Ishikawa (cell line): ENCODE measurements around the gene COG1.

Experiments
- EP300 ChIP-seq: IDR thresholded peaks from 2 replicates; pipeline ENCODE4 v1.6.1; 2012; ENCODE audit warnings: borderline replicate concordance
- TAF1 ChIP-seq: IDR thresholded peaks from 2 replicates; pipeline ENCODE4 v1.6.1; 2012; ENCODE audit warnings: low read depth, mild to moderate bottlenecking
- TCF12 ChIP-seq: IDR thresholded peaks from 2 replicates; pipeline ENCODE4 v1.6.1; 2012; ENCODE audit warnings: low read depth
- ZBTB7A ChIP-seq: IDR thresholded peaks from 2 replicates; pipeline ENCODE4 v1.6.1; 2012; ENCODE audit warnings: low read depth
- TF ChIP-seq, protein P1 (sequence below): IDR thresholded peaks from 2 replicates; pipeline ENCODE4 v1.6.1; 2012; ENCODE audit warnings: low read depth, mild to moderate bottlenecking

- TF ChIP-seq, protein P1, sequence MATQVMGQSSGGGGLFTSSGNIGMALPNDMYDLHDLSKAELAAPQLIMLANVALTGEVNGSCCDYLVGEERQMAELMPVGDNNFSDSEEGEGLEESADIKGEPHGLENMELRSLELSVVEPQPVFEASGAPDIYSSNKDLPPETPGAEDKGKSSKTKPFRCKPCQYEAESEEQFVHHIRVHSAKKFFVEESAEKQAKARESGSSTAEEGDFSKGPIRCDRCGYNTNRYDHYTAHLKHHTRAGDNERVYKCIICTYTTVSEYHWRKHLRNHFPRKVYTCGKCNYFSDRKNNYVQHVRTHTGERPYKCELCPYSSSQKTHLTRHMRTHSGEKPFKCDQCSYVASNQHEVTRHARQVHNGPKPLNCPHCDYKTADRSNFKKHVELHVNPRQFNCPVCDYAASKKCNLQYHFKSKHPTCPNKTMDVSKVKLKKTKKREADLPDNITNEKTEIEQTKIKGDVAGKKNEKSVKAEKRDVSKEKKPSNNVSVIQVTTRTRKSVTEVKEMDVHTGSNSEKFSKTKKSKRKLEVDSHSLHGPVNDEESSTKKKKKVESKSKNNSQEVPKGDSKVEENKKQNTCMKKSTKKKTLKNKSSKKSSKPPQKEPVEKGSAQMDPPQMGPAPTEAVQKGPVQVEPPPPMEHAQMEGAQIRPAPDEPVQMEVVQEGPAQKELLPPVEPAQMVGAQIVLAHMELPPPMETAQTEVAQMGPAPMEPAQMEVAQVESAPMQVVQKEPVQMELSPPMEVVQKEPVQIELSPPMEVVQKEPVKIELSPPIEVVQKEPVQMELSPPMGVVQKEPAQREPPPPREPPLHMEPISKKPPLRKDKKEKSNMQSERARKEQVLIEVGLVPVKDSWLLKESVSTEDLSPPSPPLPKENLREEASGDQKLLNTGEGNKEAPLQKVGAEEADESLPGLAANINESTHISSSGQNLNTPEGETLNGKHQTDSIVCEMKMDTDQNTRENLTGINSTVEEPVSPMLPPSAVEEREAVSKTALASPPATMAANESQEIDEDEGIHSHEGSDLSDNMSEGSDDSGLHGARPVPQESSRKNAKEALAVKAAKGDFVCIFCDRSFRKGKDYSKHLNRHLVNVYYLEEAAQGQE, result no peak
- TF ChIP-seq TAF1 (no peak), ZBTB7A (no peak), TCF12 (no peak), EP300 (no peak)
Observed at GRCh38 chr17:73223626-73224230, 30.9 kb downstream of the COG1 start.
